ENCODE measurements around the gene LBH. TPM values are rescaled to one million over a fixed set of nuclear protein-coding genes. Genes with fewer than 3 reads are reported as not detected.

LBH gene
- total RNA-seq, 1 experiment from 2014 or later: 5.8 TPM

DNA sequence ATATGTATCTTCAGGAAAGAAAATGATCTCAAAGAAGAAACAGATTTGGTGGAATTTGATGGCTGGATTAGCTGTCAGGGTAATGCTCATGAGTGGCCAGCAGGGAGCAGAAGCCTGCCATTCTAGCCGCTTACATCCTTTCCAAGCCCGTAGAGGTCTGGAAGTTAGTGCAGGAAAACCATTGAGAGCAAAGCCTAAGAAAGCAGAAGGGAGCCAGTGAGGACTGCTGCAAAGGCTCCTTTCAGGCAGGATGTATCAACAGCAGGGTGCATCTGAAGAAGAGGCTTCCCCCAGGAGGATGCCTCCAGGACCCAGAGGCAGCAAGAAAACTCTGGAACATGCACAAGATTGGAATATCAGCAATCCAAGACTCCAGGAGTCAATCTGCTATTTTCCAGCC lies 22.9 kb upstream of the LBH start:
- Histone ChIP-seq H3K36me3 (ENCODE audit: low read depth, low read length) (no peaks in the 10 kb centered on the region), H3K79me2 (ENCODE audit: low read length) (no peaks in the 10 kb centered on the region), H3K9me2 (replicated peaks; ENCODE audit: low read length) (no peaks in the 10 kb centered on the region), H3K27me3 (ENCODE audit: low read length) (peaks cover 26% of the 10 kb centered on the region; the same call in 1 of the 2 replicates), H3K9ac (ENCODE audit: low read length) (no peak overlapping the region), H3K4me1 (ENCODE audit: insufficient read depth, low read length) (no peaks in the 10 kb centered on the region), H3K27ac (ENCODE audit: low read length) (no peak overlapping the region), H3F3A (ENCODE audit: low read length, unreplicated experiment) (no peaks in the 10 kb centered on the region), H3K4me2 (ENCODE audit: low read length) (no peak overlapping the region), H2AFZ (ENCODE audit: low read length) (no peak overlapping the region), H4K20me1 (ENCODE audit: low read length) (no peaks in the 10 kb centered on the region), H3K4me3 (ENCODE audit: low read length) (no peak overlapping the region), H3K9me3 (ENCODE audit: low read length) (no peaks in the 10 kb centered on the region)
- ChIA-PET POLR2A (ENCODE audit: unreplicated experiment) (interaction anchor here (0.7 kb wide), 1 partner anchor 453 kb away, joined by 4 read pairs; no protein-coding TSS in a partner anchor), CTCF (interaction anchor here (0.6 to 1.7 kb wide), 4 partner anchors 44 to 503 kb away, joined by 3 to 23 read pairs (median 6); no protein-coding TSS in a partner anchor)
- intact Hi-C loops (cut with micrococcal nuclease): loop anchor here (1.0 to 2.0 kb wide), 4 partner anchors 44 to 503 kb away; no protein-coding TSS in a partner anchor
- ATAC-seq: peak; percentile 87
- no TSS peak for BruUV-seq (replicated peaks)
- TF ChIP-seq EZH2 (IDR thresholded peaks at IDR 0.05; ENCODE audit: low read length, unreplicated experiment): no peak
- TF ChIP-seq, protein P1, sequence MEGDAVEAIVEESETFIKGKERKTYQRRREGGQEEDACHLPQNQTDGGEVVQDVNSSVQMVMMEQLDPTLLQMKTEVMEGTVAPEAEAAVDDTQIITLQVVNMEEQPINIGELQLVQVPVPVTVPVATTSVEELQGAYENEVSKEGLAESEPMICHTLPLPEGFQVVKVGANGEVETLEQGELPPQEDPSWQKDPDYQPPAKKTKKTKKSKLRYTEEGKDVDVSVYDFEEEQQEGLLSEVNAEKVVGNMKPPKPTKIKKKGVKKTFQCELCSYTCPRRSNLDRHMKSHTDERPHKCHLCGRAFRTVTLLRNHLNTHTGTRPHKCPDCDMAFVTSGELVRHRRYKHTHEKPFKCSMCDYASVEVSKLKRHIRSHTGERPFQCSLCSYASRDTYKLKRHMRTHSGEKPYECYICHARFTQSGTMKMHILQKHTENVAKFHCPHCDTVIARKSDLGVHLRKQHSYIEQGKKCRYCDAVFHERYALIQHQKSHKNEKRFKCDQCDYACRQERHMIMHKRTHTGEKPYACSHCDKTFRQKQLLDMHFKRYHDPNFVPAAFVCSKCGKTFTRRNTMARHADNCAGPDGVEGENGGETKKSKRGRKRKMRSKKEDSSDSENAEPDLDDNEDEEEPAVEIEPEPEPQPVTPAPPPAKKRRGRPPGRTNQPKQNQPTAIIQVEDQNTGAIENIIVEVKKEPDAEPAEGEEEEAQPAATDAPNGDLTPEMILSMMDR (conservative IDR thresholded peaks at IDR 0.05; ENCODE audit: low read depth, low read length): peak; percentile 93
- peak; percentile 76 for DNase-seq

DNA sequence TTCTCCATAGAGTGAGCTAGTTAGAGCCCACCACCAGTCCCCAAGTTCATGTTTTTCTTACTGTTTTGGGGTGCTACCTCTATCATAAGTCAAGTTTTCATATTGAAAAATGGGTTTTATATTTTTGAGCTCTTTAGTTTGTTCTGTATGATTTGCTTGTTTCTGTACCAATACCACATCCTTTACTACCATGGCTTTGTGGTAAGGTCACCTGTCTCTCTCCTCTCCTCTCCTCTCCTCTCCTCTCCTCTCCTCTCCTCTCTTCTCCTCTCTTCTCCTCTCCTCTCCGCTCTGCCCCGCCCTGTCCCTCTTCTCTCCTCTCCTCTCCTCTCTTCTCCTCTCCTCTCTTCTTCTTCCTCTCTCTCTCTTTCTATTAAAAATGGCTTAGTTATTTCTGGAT lies 22.1 kb upstream of the LBH start:
- H3K27me3 ChIP-seq (ENCODE audit: low read length): peaks cover 21% of the 10 kb centered on the region; the same call in 1 of the 2 replicates
- H3K4me3 ChIP-seq (ENCODE audit: low read length): no peak overlapping the region
- no peaks in the 10 kb centered on the region for H3K9me3 ChIP-seq (ENCODE audit: low read length)
- ChIA-PET CTCF (interaction anchor here (0.7 to 1.7 kb wide), 4 partner anchors 45 to 502 kb away, joined by 3 to 23 read pairs (median 6); no protein-coding TSS in a partner anchor), POLR2A (ENCODE audit: unreplicated experiment) (interaction anchor here (0.7 kb wide), 1 partner anchor 452 kb away, joined by 4 read pairs; no protein-coding TSS in a partner anchor)
- no peaks in the 10 kb centered on the region for H3K79me2 ChIP-seq (ENCODE audit: low read length)
- no peak overlapping the region for H2AFZ ChIP-seq (ENCODE audit: low read length)
- no TSS peak for BruUV-seq (replicated peaks)
- TF ChIP-seq EZH2phosphoT487 (IDR thresholded peaks at IDR 0.05; ENCODE audit: borderline replicate concordance, low read length): no peak
- TF ChIP-seq EZH2 (IDR thresholded peaks at IDR 0.05; ENCODE audit: low read length, unreplicated experiment): no peak
- intact Hi-C loops (cut with micrococcal nuclease): loop anchor here (2.0 kb wide), 2 partner anchors 44 to 266 kb away; no protein-coding TSS in a partner anchor
- ATAC-seq: no peak
- H3K27ac ChIP-seq (ENCODE audit: low read length): no peak overlapping the region
- H3K9ac ChIP-seq (ENCODE audit: low read length): no peak overlapping the region
- no peaks in the 10 kb centered on the region for H4K20me1 ChIP-seq (ENCODE audit: low read length)
- H3K9me2 ChIP-seq (replicated peaks; ENCODE audit: low read length): no peaks in the 10 kb centered on the region
- H3K4me2 ChIP-seq (ENCODE audit: low read length): no peak overlapping the region
- no peaks in the 10 kb centered on the region for H3K36me3 ChIP-seq (ENCODE audit: low read depth, low read length)
- H3K4me1 ChIP-seq (ENCODE audit: insufficient read depth, low read length): no peaks in the 10 kb centered on the region
- no peaks in the 10 kb centered on the region for H3F3A ChIP-seq (ENCODE audit: low read length, unreplicated experiment)
- no peak for DNase-seq

DNA sequence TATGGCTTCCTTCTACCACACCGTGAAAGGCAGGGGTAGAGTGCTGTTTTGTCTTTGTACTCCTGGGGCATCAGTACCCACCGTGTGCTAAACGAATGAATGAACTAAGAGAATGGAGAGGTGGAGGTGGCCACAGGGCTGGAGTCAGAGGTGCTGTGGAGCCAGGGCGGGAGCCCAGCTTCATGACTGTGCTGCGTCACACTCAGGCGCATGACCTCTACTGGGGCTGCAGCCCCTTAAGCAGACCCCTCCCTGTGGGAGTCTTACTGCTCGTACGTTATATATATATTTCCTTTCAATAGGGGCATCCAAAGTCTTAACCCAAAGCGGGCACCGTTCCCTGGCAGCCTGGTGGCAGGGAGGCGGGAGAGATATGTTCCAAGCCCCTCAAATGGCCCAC lies 18.0 kb upstream of the LBH start:
- DNase-seq (no peak), ATAC-seq (no peak)
- CTCF ChIA-PET: no interaction called here
- no peaks in the 10 kb centered on the region for H3K9me3 ChIP-seq (ENCODE audit: low read length)
- no peak overlapping the region for H3K4me2 ChIP-seq (ENCODE audit: low read length)
- no peaks in the 10 kb centered on the region for H3K27me3 ChIP-seq (ENCODE audit: low read length)
- H3K9ac ChIP-seq (ENCODE audit: low read length): no peak overlapping the region
- no peak overlapping the region for H2AFZ ChIP-seq (ENCODE audit: low read length)
- no peak overlapping the region for H3K27ac ChIP-seq (ENCODE audit: low read length)
- H3K4me1 ChIP-seq (ENCODE audit: insufficient read depth, low read length): peaks cover 15% of the 10 kb centered on the region
- H3K79me2 ChIP-seq (ENCODE audit: low read length): no peaks in the 10 kb centered on the region
- H4K20me1 ChIP-seq (ENCODE audit: low read length): 0 out of 2 replicates have a peak, but pooled peaks cover 1% of the 10 kb centered on the region
- H3F3A ChIP-seq (ENCODE audit: low read length, unreplicated experiment): no peaks in the 10 kb centered on the region
- H3K9me2 ChIP-seq (replicated peaks; ENCODE audit: low read length): no peaks in the 10 kb centered on the region
- intact Hi-C loops (cut with micrococcal nuclease): no loop called here
- POLR2A ChIA-PET (ENCODE audit: unreplicated experiment): no interaction called here
- H3K4me3 ChIP-seq (ENCODE audit: low read length): no peak overlapping the region
- no TSS peak for BruUV-seq (replicated peaks)
- H3K36me3 ChIP-seq (ENCODE audit: low read depth, low read length): no peaks in the 10 kb centered on the region
- TF ChIP-seq, protein P1 (conservative IDR thresholded peaks at IDR 0.05; ENCODE audit: low read depth, low read length): no peak
